ENCODE results near the gene RRAS.

- no peak for TF ChIP-seq CTCF (IDR thresholded peaks at IDR 0.05)
- TF ChIP-seq POLR2A (IDR thresholded peaks at IDR 0.05; ENCODE audit: low read depth), result no peak
- no peak for TF ChIP-seq EP300 (IDR thresholded peaks at IDR 0.05)
- TF ChIP-seq POLR2AphosphoS5 (IDR thresholded peaks at IDR 0.05), result no peak
Observed at GRCh38 chr19:49624967-49625910, 14.7 kb downstream of the RRAS start.
